D721Med (cell line): ENCODE measurements around the gene NCF2.

ENCODE experiments used
- DNase-seq: peaks from one replicate; pipeline ENCODE4 v3.0.0; 2011; ENCODE audit warnings: low spot score; ENCODE audit not compliant: insufficient read length
- FAIRE-seq: peaks from 2 replicates; lab custom pipeline; 2011; peaks lifted over from hg19 to GRCh38; lab: Jason Lieb, UNC
- TF ChIP-seq, protein P1 (sequence below): IDR thresholded peaks from 2 replicates; pipeline ENCODE4 v1.5.1; 2012; ENCODE audit warnings: mild to moderate bottlenecking, control low read depth; ENCODE audit not compliant: insufficient read depth; ENCODE audit errors: missing control alignments

The NCF2 gene

DNA sequence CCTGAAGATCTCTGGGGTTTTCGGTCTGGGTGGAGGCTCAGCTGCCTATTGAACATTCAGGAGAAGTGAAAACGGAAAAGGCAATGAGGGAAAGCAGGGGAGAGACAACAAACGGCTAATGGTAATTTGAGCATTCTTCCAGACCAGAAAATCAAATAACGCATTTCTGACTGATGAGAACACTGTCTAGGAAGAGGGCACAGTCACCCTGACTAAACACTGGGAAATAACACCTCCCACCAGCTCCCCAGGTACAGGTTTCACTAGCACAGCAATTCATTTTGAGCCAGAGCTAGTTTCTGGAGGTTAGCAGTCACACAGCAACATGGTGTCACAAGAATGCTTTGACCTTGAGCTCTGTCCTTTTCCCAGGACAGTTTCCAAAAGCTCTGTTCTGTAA is 21.1 kb downstream of the NCF2 start:
- DNase-seq (no peak), FAIRE-seq (no peak)
- TF ChIP-seq, protein P1, sequence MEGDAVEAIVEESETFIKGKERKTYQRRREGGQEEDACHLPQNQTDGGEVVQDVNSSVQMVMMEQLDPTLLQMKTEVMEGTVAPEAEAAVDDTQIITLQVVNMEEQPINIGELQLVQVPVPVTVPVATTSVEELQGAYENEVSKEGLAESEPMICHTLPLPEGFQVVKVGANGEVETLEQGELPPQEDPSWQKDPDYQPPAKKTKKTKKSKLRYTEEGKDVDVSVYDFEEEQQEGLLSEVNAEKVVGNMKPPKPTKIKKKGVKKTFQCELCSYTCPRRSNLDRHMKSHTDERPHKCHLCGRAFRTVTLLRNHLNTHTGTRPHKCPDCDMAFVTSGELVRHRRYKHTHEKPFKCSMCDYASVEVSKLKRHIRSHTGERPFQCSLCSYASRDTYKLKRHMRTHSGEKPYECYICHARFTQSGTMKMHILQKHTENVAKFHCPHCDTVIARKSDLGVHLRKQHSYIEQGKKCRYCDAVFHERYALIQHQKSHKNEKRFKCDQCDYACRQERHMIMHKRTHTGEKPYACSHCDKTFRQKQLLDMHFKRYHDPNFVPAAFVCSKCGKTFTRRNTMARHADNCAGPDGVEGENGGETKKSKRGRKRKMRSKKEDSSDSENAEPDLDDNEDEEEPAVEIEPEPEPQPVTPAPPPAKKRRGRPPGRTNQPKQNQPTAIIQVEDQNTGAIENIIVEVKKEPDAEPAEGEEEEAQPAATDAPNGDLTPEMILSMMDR: no peak

DNA sequence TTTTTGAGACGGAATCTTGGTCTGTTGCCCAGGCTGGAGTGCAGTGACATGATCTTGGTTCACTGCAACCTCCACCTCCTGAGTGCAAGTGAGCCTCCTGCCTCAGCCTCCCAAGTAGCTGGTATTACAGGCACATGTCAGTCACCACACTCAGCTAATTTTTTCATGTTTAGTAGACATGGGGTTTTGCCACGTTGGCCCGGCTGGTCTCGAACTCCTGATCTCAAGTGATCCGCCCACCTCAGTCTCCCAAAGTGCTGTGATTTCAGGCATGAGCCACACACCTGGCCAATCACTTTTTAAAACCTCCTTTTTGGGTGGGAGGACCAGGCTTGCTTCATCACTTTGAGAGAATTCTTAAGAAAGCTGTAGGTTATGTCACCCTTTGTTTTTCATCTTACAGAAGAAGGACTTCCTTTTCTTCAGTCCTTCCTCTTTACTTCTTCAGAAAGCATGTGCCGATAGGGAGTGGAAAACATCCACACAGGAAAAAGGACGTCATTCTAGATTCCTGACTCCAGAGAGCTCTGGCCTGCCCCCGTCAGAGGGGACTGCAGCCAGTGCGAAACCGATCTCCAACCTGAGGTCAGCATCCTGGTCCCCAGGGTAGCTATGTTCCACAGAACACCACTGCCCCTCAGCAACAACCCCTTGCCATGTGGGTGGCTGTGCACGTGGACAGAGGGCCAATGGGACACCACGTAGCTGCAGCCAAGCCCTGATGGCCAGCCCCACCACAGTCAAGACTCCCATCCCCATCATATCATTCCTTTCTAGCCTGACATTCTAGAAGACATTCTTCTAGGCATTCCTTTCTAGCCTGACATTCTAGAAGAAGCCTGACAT is 21.9 kb downstream of the NCF2 start:
- TF ChIP-seq, protein P1: no peak
- no peak for FAIRE-seq
- no peak for DNase-seq

DNA sequence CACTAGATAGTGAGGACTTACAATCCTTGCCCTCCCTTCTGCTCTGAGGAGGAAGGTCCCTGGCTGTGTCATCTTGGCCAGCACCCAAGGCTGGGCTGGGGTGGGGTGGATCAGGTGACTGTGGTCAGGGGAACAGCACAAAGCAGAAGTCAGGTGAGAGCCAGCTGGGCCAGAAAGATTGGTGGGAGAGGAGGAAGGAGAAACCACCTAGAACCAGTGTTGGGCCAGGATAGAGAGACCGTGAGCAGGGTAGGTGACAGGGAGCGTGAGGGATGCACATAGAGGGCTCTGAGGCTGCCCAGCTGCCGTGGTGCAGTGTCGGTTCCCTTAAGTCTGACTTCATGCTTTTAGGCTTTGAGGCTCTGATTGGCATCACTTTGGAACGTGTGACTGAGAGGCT is 22.7 kb downstream of the NCF2 start:
- no peak for DNase-seq
- TF ChIP-seq, protein P1: no peak
- FAIRE-seq: no peak

DNA sequence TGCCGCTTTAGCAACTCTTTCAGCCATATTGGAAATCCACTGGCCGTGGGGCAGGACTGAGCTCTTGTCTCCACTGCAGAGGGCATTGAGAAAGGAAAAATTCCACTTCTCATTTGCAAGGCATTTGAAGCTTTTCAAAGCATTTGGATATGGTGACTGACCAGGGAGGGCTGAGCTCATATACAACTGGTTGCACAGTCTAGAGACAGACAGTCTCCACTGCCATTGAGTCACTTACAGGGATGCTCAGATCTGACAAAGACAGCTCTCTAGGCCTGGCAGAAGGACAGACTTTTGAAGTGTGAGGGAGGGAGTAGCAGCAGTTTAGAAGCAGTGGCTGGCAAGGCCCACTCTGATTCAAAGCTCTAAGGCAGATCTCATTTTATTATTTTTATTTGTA is 24.2 kb downstream of the NCF2 start:
- FAIRE-seq (no peak), DNase-seq (no peak)
- TF ChIP-seq, protein P1: no peak

DNA sequence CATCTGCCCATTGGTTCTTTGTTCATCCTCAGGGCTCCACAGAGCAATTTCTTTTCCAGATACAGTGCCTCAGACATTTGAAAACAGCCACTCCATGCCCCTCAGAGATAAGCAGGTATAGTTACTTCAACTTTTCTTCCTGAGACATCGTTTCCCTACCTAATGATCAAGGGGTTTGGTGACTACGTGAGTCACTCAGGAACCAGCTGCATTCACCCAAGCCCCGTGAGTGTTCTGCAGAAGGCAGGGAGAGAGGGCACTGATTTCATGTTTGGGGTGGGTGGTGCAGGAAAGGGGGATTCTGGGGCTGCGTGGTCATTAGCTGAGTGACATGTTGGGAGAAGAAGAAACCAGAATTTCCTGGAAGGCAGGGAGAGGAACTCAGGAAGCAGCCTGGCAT is 25.0 kb downstream of the NCF2 start:
- FAIRE-seq (no peak), DNase-seq (no peak)
- TF ChIP-seq, protein P1: no peak

DNA sequence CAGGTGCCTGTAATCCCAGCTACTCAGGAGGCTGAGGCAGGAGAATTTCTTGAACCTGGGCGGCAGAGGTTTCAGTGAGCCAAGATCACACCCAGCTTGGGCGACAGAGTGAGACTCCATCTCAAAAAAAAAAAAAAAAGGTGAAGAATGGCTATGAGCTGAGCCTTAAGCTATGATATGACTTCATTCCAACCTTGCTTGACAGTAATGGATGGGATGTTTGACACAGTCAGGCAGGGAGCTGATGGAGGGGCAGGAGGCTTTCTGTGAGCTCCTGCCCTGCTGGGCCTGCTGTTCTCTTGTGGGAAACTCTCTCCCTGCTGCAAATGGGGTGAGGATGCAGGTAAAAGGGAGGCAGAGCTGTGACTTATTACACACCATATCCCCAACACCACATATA is 27.6 kb downstream of the NCF2 start:
- FAIRE-seq: no peak
- TF ChIP-seq, protein P1: no peak
- DNase-seq: no peak

DNA sequence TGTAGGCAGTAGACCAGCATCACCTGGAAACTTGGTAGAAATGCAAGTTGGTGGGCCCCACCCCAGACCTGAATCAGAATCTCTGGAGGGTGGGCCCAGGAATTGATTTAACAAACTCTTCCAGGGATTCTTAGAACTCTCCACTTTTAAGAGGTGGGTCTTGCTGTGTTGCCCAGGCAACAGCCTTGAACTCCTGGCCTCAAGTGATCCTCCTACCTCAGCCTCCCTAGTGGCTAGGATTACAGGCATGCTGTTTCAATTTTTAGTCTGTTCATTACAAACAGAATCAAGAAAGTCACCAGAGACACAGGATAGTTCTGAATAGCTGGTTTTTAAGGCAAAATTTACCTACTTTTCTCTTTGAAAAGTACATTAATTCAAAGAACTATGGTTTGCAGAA is 31.2 kb downstream of the NCF2 start:
- TF ChIP-seq, protein P1: no peak
- FAIRE-seq (no peak), DNase-seq (no peak)
